H9 (cell line): Measurements from ENCODE around the gene POLR3H. TPM values are rescaled to one million over a fixed set of nuclear protein-coding genes. Genes with fewer than 3 reads are reported as not detected.

Source experiments
- DNase-seq: peaks from one replicate; pipeline ENCODE4 v3.0.0-alpha.2; 2017
- H2AFZ ChIP-seq: one replicate; pipeline ENCODE4 v1.6.1; 2013; ENCODE audit warnings: mild to moderate bottlenecking, low read length, control low read depth, moderate library complexity
- H2AK5ac ChIP-seq: 2 replicates; pipeline ENCODE4 v1.6.1; 2013; ENCODE audit warnings: low read length, control low read depth, mixed read lengths; ENCODE audit not compliant: insufficient read length
- H2BK120ac ChIP-seq: one replicate; pipeline ENCODE4 v1.6.1; 2013; ENCODE audit warnings: low read depth, mild to moderate bottlenecking, low read length, control low read depth, inconsistent platforms; ENCODE audit not compliant: poor library complexity, severe bottlenecking
- H2BK12ac ChIP-seq: 2 replicates; pipeline ENCODE4 v1.6.1; 2013; ENCODE audit warnings: low read length, control low read depth, mixed read lengths, low read depth; ENCODE audit not compliant: insufficient read length
- H2BK15ac ChIP-seq: 2 replicates; pipeline ENCODE4 v1.6.1; 2013; ENCODE audit warnings: low read depth, low read length, control low read depth
- H2BK20ac ChIP-seq: one replicate; pipeline ENCODE4 v1.6.1; 2013; ENCODE audit warnings: low read depth, mild to moderate bottlenecking, low read length, control low read depth, inconsistent platforms; ENCODE audit not compliant: poor library complexity, severe bottlenecking
- H2BK5ac ChIP-seq: 2 replicates; pipeline ENCODE4 v1.6.1; 2013; ENCODE audit warnings: low read length, control low read depth, mixed read lengths; ENCODE audit not compliant: insufficient read length
- H3K14ac ChIP-seq: 2 replicates; pipeline ENCODE4 v1.6.1; 2013; ENCODE audit warnings: low read length, control low read depth; ENCODE audit not compliant: insufficient read depth
- H3K18ac ChIP-seq: 2 replicates; pipeline ENCODE4 v1.6.1; 2013; ENCODE audit warnings: low read depth, mild to moderate bottlenecking, mixed read lengths, low read length, control low read depth; ENCODE audit not compliant: insufficient read length
- H3K23ac ChIP-seq: 2 replicates; pipeline ENCODE4 v1.6.1; 2013; ENCODE audit warnings: low read length, control low read depth, mixed read lengths, low read depth; ENCODE audit not compliant: insufficient read length
- H3K23me2 ChIP-seq: 2 replicates; pipeline ENCODE4 v1.6.1; 2013; ENCODE audit warnings: low read depth, mild to moderate bottlenecking, mixed read lengths, low read length, control low read depth; ENCODE audit not compliant: insufficient read length, poor library complexity, severe bottlenecking
- H3K27ac ChIP-seq: 2 replicates; pipeline ENCODE4 v1.5.1; 2013; ENCODE audit warnings: low read length, control low read depth, mixed read lengths, low read depth; ENCODE audit not compliant: insufficient read length
- H3K27me3 ChIP-seq: 2 replicates; pipeline ENCODE4 v1.6.1; 2013; ENCODE audit warnings: low read length, control low read depth, inconsistent platforms; ENCODE audit not compliant: insufficient read depth
- H3K4ac ChIP-seq: 2 replicates; pipeline ENCODE4 v1.6.1; 2013; ENCODE audit warnings: low read depth, mild to moderate bottlenecking, control low read depth, inconsistent platforms, low read length, moderate library complexity
- H3K4me1 ChIP-seq: 2 replicates; pipeline ENCODE4 v1.6.1; 2013; ENCODE audit warnings: low read length, control low read depth, inconsistent platforms; ENCODE audit not compliant: insufficient read depth
- H3K4me2 ChIP-seq: 2 replicates; pipeline ENCODE4 v1.6.1; 2013; ENCODE audit warnings: low read length, control low read depth, mixed read lengths; ENCODE audit not compliant: insufficient read length, insufficient read depth
- H3K56ac ChIP-seq: 2 replicates; pipeline ENCODE4 v1.6.1; 2013; ENCODE audit warnings: low read depth, mild to moderate bottlenecking, mixed read lengths, low read length, control low read depth; ENCODE audit not compliant: insufficient read length
- H3K79me1 ChIP-seq: 2 replicates; pipeline ENCODE4 v1.6.1; 2013; ENCODE audit warnings: low read depth, mild to moderate bottlenecking, moderate library complexity, low read length, control low read depth, inconsistent platforms; ENCODE audit not compliant: insufficient read depth, poor library complexity, severe bottlenecking
- H3K79me2 ChIP-seq: 2 replicates; pipeline ENCODE4 v1.6.1; 2013; ENCODE audit warnings: low read length, control low read depth, inconsistent platforms; ENCODE audit not compliant: insufficient read depth
- H3K9ac ChIP-seq: 2 replicates; pipeline ENCODE4 v1.6.1; 2013; ENCODE audit warnings: low read length, control low read depth, mixed read lengths; ENCODE audit not compliant: insufficient read length; ENCODE audit errors: extremely low read depth
- H3K9me3 ChIP-seq: one replicate; pipeline ENCODE4 v1.6.1; 2013; ENCODE audit warnings: low read depth, low read length, inconsistent platforms; ENCODE audit not compliant: control insufficient read depth
- H3T11ph ChIP-seq: one replicate; pipeline ENCODE4 v1.6.1; 2013; ENCODE audit warnings: mild to moderate bottlenecking, low read length, control low read depth, inconsistent platforms
- H4K20me1 ChIP-seq: one replicate; pipeline ENCODE4 v1.6.1; 2013; ENCODE audit not compliant: control insufficient read depth, insufficient read length, insufficient read depth
- H4K5ac ChIP-seq: 2 replicates; pipeline ENCODE4 v1.6.1; 2013; ENCODE audit warnings: low read depth, mild to moderate bottlenecking, mixed read lengths, low read length, control low read depth; ENCODE audit not compliant: insufficient read length
- H4K8ac ChIP-seq: replicated peaks from 2 replicates; pipeline ENCODE4 v1.6.1; 2013; ENCODE audit warnings: low read length, control low read depth, mixed read lengths, low read depth; ENCODE audit not compliant: insufficient read length
- H4K91ac ChIP-seq: 2 replicates; pipeline ENCODE4 v1.6.1; 2013; ENCODE audit warnings: low read depth, mild to moderate bottlenecking, moderate library complexity, mixed read lengths, low read length, control low read depth; ENCODE audit not compliant: insufficient read length
- H3K27ac Mint-ChIP-seq, 3 experiments: 2 replicates in 2 of 3; 3 replicates in 1 of 3; pipeline ENCODE4 v1.8.0; 2020 to 2021; ENCODE audit warnings: mixed read lengths in 3 of 3, mild to moderate bottlenecking in 1 of 3, moderate library complexity in 1 of 3
- H3K27me3 Mint-ChIP-seq: 2 replicates; pipeline ENCODE4 v1.8.0; 2021; ENCODE audit warnings: low read depth, mild to moderate bottlenecking, moderate library complexity, mixed read lengths
- H3K36me3 Mint-ChIP-seq, 3 experiments: 2 replicates in 2 of 3; 3 replicates in 1 of 3; pipeline ENCODE4 v1.8.0; 2020 to 2021; ENCODE audit warnings: low read depth in 3 of 3, mixed read lengths in 3 of 3; ENCODE audit not compliant: insufficient read depth in 1 of 3
- H3K4me1 Mint-ChIP-seq, 2 experiments: 2 replicates each; pipeline ENCODE4 v1.8.0; 2020; ENCODE audit warnings: mixed read lengths in 2 of 2
- H3K4me3 Mint-ChIP-seq, 2 experiments: 2 replicates in 1 of 2; 3 replicates in 1 of 2; pipeline ENCODE4 v1.8.0; 2020 to 2021; ENCODE audit warnings: mild to moderate bottlenecking in 2 of 2, mixed read lengths in 2 of 2, moderate library complexity in 1 of 2
- H3K9me3 Mint-ChIP-seq, 2 experiments: 2 replicates in 1 of 2; 3 replicates in 1 of 2; pipeline ENCODE4 v1.8.0; 2020; ENCODE audit warnings: mild to moderate bottlenecking in 2 of 2, mixed read lengths in 2 of 2, moderate library complexity in 1 of 2
- WGBS: extraction: QIAGEN DNeasy Blood & Tissue Kit; methylation state at CpG from one replicate; pipeline ENCODE4 v1.1.7; 2013; ENCODE audit warnings: missing lambda C conversion rate, low lambda C conversion rate, mixed read lengths; ENCODE audit not compliant: insufficient read length; ENCODE audit errors: extremely low coverage; 5-methylcytosine and 5-hydroxymethylcytosine counted together
- total RNA-seq: library from RNA; stranded (reverse); gene quantifications from 2 replicates; pipeline ENCODE4 v1.2.1, GENCODE V29; 2021
- TF ChIP-seq, protein P1 (sequence below): fragments of 200-600 bp; sonication (generic); conservative IDR thresholded peaks from 3 replicates; pipeline ENCODE4 v1.8.0; 2021; ENCODE audit warnings: antibody characterized with exemption, mild to moderate bottlenecking

The POLR3H gene
- total RNA-seq, 1 experiment from 2014 or later = 68.2 TPM

DNA sequence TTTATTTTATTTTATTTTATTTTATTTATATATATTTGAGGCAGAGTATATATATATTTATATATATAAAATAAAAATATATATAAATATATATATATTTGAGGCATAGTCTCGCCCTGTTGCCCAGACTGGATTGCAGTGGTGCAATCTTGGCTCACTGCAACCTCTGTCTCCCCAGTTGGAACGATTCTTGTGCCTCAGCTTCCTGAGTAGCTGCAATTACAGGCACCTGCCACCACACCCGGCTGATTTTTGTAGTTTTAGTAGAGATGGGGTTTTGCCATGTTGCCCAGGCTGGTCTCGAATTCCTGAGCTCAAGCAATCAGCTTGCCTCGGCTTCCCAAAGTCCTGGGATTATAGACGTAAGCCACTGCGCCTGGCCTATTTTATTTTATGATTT lies 44.0 kb downstream of the POLR3H start:
- no peak for DNase-seq
- Histone ChIP-seq H3K9ac (no peak overlapping the region), H3K79me1 (no peaks in the 10 kb centered on the region), H3K4me2 (no peak overlapping the region), H4K5ac (no peak overlapping the region), H2BK5ac (no peak overlapping the region), H2BK15ac (no peak overlapping the region), H4K8ac (no peak overlapping the region), H2AK5ac (no peak overlapping the region), H3K9me3 (no peaks in the 10 kb centered on the region), H2BK20ac (no peak overlapping the region), H4K91ac (no peak overlapping the region), H3K14ac (no peak overlapping the region), H3K56ac (no peak overlapping the region), H3K23me2 (no peaks in the 10 kb centered on the region), H2BK12ac (no peak overlapping the region), H3K23ac (no peak overlapping the region), H3K27me3 (no peaks in the 10 kb centered on the region), H3K4ac (no peak overlapping the region), H3K18ac (no peak overlapping the region), H3K27ac (no peak overlapping the region), H2BK120ac (no peak overlapping the region), H3T11ph (no peak overlapping the region), H3K79me2 (no peaks in the 10 kb centered on the region; the same call in 1 of the 2 replicates), H2AFZ (no peak overlapping the region), H3K4me1 (no peaks in the 10 kb centered on the region), H4K20me1 (no peaks in the 10 kb centered on the region)
- Mint-ChIP-seq H3K27me3 (no peaks in the 10 kb centered on the region), H3K4me1 (no peaks in the 10 kb centered on the region), H3K36me3 (peaks cover 4 to 30% (median 20%) of the 10 kb centered on the region in 3 experiments; a peak in 5 of 7 replicates), H3K4me3 (no peak overlapping the region), H3K9me3 (no peaks in the 10 kb centered on the region), H3K27ac (no peak overlapping the region)
- no CpG with 5 or more reads among the region's 7 CpGs for WGBS
- TF ChIP-seq, protein P1, sequence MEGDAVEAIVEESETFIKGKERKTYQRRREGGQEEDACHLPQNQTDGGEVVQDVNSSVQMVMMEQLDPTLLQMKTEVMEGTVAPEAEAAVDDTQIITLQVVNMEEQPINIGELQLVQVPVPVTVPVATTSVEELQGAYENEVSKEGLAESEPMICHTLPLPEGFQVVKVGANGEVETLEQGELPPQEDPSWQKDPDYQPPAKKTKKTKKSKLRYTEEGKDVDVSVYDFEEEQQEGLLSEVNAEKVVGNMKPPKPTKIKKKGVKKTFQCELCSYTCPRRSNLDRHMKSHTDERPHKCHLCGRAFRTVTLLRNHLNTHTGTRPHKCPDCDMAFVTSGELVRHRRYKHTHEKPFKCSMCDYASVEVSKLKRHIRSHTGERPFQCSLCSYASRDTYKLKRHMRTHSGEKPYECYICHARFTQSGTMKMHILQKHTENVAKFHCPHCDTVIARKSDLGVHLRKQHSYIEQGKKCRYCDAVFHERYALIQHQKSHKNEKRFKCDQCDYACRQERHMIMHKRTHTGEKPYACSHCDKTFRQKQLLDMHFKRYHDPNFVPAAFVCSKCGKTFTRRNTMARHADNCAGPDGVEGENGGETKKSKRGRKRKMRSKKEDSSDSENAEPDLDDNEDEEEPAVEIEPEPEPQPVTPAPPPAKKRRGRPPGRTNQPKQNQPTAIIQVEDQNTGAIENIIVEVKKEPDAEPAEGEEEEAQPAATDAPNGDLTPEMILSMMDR = no peak
